Osteocyte (in vitro differentiated cells): Measurements from ENCODE around the gene TUBA3E. TPM values are rescaled to one million over a fixed set of nuclear protein-coding genes. Genes with fewer than 3 reads are reported as not detected.
"Not testable (repeated sequence)": the region's sequence is repeated elsewhere in the genome, so short reads cannot be mapped to it uniquely, and the experiment has no call there.

Experiments used
- DNase-seq: peaks from one replicate; pipeline ENCODE4 v3.0.0; 2021; ENCODE audit warnings: mixed read lengths; ENCODE audit not compliant: unreplicated experiment; ENCODE audit errors: extremely low spot score
- H3K27ac Mint-ChIP-seq: one replicate; pipeline ENCODE4 v1.8.0; 2021; ENCODE audit warnings: mild to moderate bottlenecking, mixed read lengths; ENCODE audit not compliant: unreplicated experiment
- H3K27me3 Mint-ChIP-seq: one replicate; pipeline ENCODE4 v1.8.0; 2021; ENCODE audit warnings: mixed read lengths; ENCODE audit not compliant: unreplicated experiment
- H3K36me3 Mint-ChIP-seq: one replicate; pipeline ENCODE4 v1.8.0; 2021; ENCODE audit warnings: mixed read lengths; ENCODE audit not compliant: unreplicated experiment
- H3K4me1 Mint-ChIP-seq: one replicate; pipeline ENCODE4 v1.8.0; 2021; ENCODE audit warnings: mixed read lengths; ENCODE audit not compliant: unreplicated experiment
- H3K4me3 Mint-ChIP-seq: one replicate; pipeline ENCODE4 v1.8.0; 2021; ENCODE audit warnings: mild to moderate bottlenecking, moderate library complexity, mixed read lengths; ENCODE audit not compliant: unreplicated experiment
- H3K9me3 Mint-ChIP-seq: one replicate; pipeline ENCODE4 v1.8.0; 2021; ENCODE audit warnings: mixed read lengths; ENCODE audit not compliant: unreplicated experiment
- total RNA-seq: library from RNA; stranded (reverse); gene quantifications from 2 replicates; pipeline ENCODE4 v1.2.1, GENCODE V29; 2021
- TF ChIP-seq, protein P1 (sequence below): fragments of 200-600 bp; sonication (generic); IDR thresholded peaks from 2 replicates; pipeline ENCODE4 v1.5.0; 2021; ENCODE audit warnings: antibody characterized with exemption, mild to moderate bottlenecking, moderate library complexity

TUBA3E gene
- total RNA-seq, 1 donor from 2014 or later: not detected

DNA sequence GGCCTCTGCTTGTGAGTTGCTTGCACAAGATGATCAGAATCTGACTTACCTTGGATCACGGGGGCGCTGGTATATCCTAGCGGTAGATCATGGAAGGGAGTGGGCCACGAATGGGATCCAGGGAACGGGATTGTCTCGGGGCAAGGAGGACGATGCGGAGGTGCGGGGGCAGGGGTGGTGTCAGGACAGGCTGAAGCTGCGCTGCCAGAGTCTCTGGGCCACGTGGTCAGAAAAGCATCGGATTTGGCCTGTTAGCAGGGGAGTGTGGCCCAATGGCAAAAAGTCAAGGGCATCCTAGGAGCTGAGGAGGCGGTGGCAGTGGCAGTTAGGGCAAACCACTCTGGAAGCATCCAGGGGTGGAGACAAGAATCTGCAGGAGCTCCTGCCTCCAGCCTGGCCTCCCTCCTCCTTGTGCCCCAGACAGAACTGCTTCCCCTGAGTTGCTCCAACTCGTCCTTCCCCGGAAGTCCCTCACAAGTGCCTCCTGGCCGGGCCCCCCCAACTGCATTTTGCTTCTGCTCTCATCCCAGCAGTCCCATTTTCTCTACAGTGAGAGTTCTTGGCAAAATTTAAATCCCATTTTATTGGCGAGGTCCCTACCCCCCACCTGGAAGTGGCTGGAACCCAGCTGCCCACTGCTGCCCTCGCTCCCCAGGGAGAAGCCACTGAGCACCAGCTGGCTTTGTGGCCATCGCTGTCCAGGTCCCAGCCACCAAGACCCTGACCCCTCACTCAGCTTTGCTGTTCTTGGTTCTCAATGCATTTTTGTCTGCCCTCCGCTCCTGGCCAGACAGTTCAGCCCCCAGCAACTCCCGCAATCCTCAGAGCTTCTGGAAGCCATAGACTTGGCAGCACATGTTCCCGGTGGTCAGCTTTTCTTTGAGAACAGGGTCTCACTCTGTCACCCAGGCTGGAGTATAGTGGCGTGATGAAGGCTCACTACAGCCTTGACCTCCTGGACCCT lies 47.8 kb downstream of the TUBA3E start:
- TF ChIP-seq, protein P1, sequence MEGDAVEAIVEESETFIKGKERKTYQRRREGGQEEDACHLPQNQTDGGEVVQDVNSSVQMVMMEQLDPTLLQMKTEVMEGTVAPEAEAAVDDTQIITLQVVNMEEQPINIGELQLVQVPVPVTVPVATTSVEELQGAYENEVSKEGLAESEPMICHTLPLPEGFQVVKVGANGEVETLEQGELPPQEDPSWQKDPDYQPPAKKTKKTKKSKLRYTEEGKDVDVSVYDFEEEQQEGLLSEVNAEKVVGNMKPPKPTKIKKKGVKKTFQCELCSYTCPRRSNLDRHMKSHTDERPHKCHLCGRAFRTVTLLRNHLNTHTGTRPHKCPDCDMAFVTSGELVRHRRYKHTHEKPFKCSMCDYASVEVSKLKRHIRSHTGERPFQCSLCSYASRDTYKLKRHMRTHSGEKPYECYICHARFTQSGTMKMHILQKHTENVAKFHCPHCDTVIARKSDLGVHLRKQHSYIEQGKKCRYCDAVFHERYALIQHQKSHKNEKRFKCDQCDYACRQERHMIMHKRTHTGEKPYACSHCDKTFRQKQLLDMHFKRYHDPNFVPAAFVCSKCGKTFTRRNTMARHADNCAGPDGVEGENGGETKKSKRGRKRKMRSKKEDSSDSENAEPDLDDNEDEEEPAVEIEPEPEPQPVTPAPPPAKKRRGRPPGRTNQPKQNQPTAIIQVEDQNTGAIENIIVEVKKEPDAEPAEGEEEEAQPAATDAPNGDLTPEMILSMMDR: no peak
- Mint-ChIP-seq H3K27me3 (no peaks in the 10 kb centered on the region), H3K36me3 (peaks cover 6% of the 10 kb centered on the region), H3K27ac (no peak overlapping the region), H3K4me1 (no peaks in the 10 kb centered on the region), H3K4me3 (no peak overlapping the region), H3K9me3 (no peaks in the 10 kb centered on the region)
- DNase-seq: no peak

DNA sequence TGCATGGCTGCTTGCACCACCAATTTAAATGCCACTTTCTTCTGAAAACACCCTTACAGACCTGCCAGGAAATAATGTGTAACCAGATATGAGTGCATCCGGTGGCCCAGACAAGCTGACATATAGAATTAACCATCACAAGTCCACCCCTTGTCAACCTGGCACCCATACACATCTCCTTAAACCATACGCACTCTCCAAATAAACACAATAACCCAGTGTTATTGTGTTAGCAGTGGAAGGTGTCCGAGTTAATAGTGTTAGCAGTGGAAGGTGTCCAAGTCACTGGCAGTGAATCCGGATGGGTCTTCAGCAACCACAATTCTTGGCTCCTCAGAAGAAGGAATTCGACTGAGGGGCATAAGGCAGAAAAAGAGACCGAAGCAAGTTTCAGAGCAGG lies 49.7 kb downstream of the TUBA3E start:
- H3K9me3 Mint-ChIP-seq, H3K36me3 Mint-ChIP-seq, H3K4me1 Mint-ChIP-seq, H3K27me3 Mint-ChIP-seq, H3K27ac Mint-ChIP-seq, H3K4me3 Mint-ChIP-seq: not testable (repeated sequence)
- DNase-seq: peak; percentile 30

DNA sequence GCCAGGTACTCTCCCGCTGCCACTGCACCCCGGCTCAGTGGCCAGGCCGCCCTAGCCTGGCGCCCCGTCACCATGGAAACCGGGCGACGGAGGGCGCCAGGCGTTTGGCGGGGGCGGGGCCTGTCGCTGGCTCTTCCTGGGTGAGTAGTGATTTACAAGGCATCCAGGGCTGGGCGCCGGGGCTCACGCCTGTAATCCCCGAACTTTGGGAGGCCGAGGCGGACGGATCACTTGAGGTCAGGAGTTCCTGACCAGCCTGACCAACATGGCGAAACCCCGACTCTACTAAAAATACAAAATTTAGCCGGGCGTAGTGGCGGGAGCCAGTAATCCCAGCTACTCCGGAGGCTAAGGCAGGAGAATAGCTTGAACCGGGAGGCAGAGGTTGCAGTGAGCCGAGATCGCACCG lies 53.2 kb downstream of the TUBA3E start, which contains the start of gene CCDC74B:
Gene CCDC74B, minus strand, starts transcription at position 107 of the 409 bp plus-strand sequence. CDS start 116 bp downstream, outside the sequence.
- DNase-seq: peak; percentile 82
- H3K4me1 Mint-ChIP-seq, H3K36me3 Mint-ChIP-seq, H3K27me3 Mint-ChIP-seq, H3K9me3 Mint-ChIP-seq: not testable (repeated sequence)
- H3K27ac Mint-ChIP-seq: peak within 1 kb of the TSS; percentile 56
- H3K4me3 Mint-ChIP-seq: peak within 1 kb of the TSS; percentile 81

DNA sequence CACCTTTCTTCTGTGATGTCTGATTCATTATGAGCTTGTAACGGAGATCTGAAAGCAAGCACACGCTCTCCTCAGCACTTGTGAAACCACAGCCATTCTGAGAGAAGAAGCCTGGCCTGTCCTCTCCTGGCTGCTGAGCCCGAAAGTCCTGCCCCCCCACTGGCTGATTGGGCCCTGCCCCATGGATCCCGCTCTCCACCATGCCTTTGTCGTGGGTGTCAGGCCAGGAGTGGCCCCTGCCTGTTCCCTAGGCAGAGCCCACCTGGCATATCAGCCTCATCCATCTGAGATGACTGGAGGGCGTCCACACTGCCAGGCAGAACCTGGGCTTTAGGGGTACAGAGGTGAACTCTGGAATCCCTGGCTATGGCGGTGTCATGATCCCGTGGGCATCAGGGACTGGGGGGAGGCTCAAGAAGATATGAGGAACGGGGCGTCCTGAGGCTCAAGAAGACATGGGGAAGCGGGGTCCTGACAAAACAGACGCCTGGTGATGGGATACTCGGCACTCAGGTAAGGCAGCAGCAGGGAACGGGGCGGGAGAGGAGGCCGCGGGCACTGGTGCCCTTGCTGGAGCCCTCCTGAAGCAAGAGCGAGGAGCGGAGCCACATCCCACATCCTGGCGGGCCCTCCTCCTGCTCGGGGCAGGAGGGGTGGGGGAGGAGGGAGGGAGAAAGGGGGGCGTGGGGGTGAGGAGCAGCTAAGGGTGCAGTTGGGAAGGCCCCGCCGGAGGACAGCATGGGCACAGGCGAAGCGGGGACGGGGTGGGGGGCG lies 54.8 kb downstream of the TUBA3E start:
- H3K4me1 Mint-ChIP-seq, H3K27me3 Mint-ChIP-seq, H3K9me3 Mint-ChIP-seq, H3K36me3 Mint-ChIP-seq, H3K27ac Mint-ChIP-seq: not testable (repeated sequence)
- H3K4me3 Mint-ChIP-seq: peak overlapping the region; percentile 69
- DNase-seq: peak; percentile 68

DNA sequence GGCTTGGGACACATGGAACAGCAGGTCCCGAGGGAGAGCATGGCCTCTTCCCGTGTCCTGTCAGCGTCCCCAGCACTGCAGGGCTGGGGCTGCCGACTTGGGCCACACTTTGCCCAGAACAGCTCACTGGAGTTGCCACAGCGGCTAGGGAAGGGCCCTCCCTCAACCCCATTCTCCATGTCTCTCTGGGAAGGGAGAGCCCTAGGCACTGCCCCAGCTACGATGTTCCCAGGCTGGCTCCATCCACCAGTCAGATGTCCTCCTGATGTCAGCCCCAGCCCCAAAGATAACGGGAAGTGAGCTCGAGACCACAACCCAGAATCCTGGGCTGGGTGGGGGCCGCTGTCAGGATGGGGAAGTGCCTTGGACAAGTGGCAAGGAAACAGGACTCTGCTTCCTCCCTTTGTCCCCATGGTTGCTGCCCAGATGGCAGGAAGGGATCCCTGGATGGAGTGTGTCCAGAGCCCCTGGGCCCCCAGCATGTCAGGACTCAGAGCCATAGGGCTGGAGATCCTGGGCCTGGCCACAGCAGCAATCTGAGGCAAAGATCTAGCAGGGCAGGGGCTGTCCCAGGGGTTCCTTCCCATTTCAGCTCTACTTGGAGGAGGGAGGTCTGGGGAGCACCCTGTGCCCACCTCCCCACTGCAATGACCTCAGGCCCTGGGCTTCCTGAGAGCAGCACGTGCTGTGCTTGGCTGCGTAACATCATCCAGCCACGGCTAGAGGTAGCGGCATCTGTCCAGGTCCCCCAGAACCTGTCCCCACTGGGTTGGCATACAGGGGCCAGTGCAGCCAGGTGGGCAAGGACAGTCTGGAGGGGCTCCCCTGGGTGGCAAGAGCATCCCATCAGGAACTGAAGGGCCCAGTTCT lies 55.6 kb downstream of the TUBA3E start:
- H3K4me3 Mint-ChIP-seq, H3K4me1 Mint-ChIP-seq, H3K9me3 Mint-ChIP-seq, H3K36me3 Mint-ChIP-seq, H3K27me3 Mint-ChIP-seq, H3K27ac Mint-ChIP-seq: not testable (repeated sequence)
- DNase-seq: peak; percentile 73

Other genes starting within 250 kb of the TUBA3E start
- not detected in 2 replicates for gene RAB6C, start 218.8 kb downstream of the TUBA3E start, total RNA-seq
- gene POTEF, start 69.2 kb downstream of the TUBA3E start, total RNA-seq: 0.30 TPM in 1 of 2 replicates, not detected in the other
- gene CCDC74B, start 53.3 kb downstream of the TUBA3E start, total RNA-seq: 1.7 and 2.2 TPM in 2 replicates
- 64.8 and 67.0 TPM in 2 replicates for gene SMPD4, start 16.8 kb downstream of the TUBA3E start, total RNA-seq
- 253 and 281 TPM in 2 replicates for gene MZT2B, start 16.2 kb downstream of the TUBA3E start, total RNA-seq
- gene IMP4, start 144.5 kb upstream of the TUBA3E start, total RNA-seq: 46.4 and 48.5 TPM in 2 replicates
- 30.2 and 31.5 TPM in 2 replicates for gene PTPN18, start 157.6 kb upstream of the TUBA3E start, total RNA-seq